HEK293 (cell line): Measurements from ENCODE around the gene PLA2G4E.
A peak's percentile ranks its signal among the peaks of the same experiment; 100 is the strongest.

Source experiments
- CTCF ChIA-PET: fragments of 350-600 bp; formaldehyde crosslinking; extraction: SDS; loops from one replicate; lab custom pipeline; 2021; ENCODE audit warnings: antibody characterized with exemption; lab: Yijun Ruan, JAX
- POLR2A ChIA-PET: fragments of 300-600 bp; formaldehyde crosslinking; extraction: SDS; loops from one replicate; lab custom pipeline; 2020; ENCODE audit warnings: antibody characterized with exemption, inconsistent platforms; lab: Yijun Ruan, JAX
- H3K27ac ChIP-seq: fragments of 200-500 bp; sonication (Bioruptor generic); 2 replicates; pipeline ENCODE4 v1.5.1; 2014; ENCODE audit warnings: low read depth, low read length, control low read depth, inconsistent platforms; ENCODE audit errors: extremely low read depth
- H3K36me3 ChIP-seq, 2 experiments: fragments of 200-500 bp in 1 of 2; sonication (Bioruptor generic) in 1 of 2; 1 replicate in 1 of 2; 2 replicates in 1 of 2; pipeline ENCODE4 v1.5.1; 2014 to 2017; ENCODE audit warnings: inconsistent platforms in 2 of 2, low read length in 2 of 2; ENCODE audit not compliant: control insufficient read depth in 2 of 2, insufficient read depth in 1 of 2
- H3K4me1 ChIP-seq: fragments of 200-500 bp; sonication (Bioruptor generic); 2 replicates; pipeline ENCODE4 v1.5.1; 2014; ENCODE audit warnings: mild to moderate bottlenecking, low read length, inconsistent platforms; ENCODE audit not compliant: control insufficient read depth, insufficient read depth
- H3K4me3 ChIP-seq: 2 replicates; pipeline ENCODE4 v1.5.1; 2011; ENCODE audit warnings: low read depth, mild to moderate bottlenecking, control low read depth, low read length, moderate library complexity
- H3K9me3 ChIP-seq: fragments of 200-500 bp; sonication (Bioruptor generic); 2 replicates; pipeline ENCODE4 v1.5.1; 2014; ENCODE audit warnings: low read depth, low read length, inconsistent platforms; ENCODE audit not compliant: control insufficient read depth, insufficient read depth
- AEBP2 ChIP-seq: fragments of 450-650 bp; formaldehyde crosslinking; IDR thresholded peaks from 2 replicates; pipeline ENCODE4 v1.5.1; 2016; ENCODE audit warnings: missing biosample characterization, missing genetic modification characterization, borderline replicate concordance
- GLIS1 ChIP-seq: fragments of 450-650 bp; formaldehyde crosslinking; IDR thresholded peaks from 2 replicates; pipeline ENCODE4 v1.5.1; 2016; ENCODE audit warnings: missing biosample characterization, missing genetic modification characterization
- IKZF3 ChIP-seq: fragments of 450-650 bp; IDR thresholded peaks from 2 replicates; pipeline ENCODE4 v1.5.0; 2018; ENCODE audit warnings: missing biosample characterization, mild to moderate bottlenecking, missing genetic modification characterization, moderate library complexity
- INSM2 ChIP-seq: fragments of 450-650 bp; formaldehyde crosslinking; IDR thresholded peaks from 2 replicates; pipeline ENCODE4 v1.5.1; 2016; ENCODE audit warnings: missing biosample characterization, missing genetic modification characterization
- KLF10 ChIP-seq: fragments of 450-650 bp; IDR thresholded peaks from 2 replicates; pipeline ENCODE4 v1.5.1; 2018; ENCODE audit warnings: missing biosample characterization, mild to moderate bottlenecking, missing genetic modification characterization
- SP2 ChIP-seq: fragments of 450-650 bp; formaldehyde crosslinking; IDR thresholded peaks from 2 replicates; pipeline ENCODE4 v1.5.1; 2016; ENCODE audit warnings: missing biosample characterization, missing genetic modification characterization
- ZBTB21 ChIP-seq: fragments of 450-650 bp; formaldehyde crosslinking; IDR thresholded peaks from 2 replicates; pipeline ENCODE4 v1.5.1; 2017; ENCODE audit warnings: missing biosample characterization, missing genetic modification characterization
- ZEB2 ChIP-seq: fragments of 450-650 bp; formaldehyde crosslinking; IDR thresholded peaks from 2 replicates; pipeline ENCODE4 v1.5.1; 2016; ENCODE audit warnings: missing biosample characterization, missing genetic modification characterization
- ZNF138 ChIP-seq: fragments of 450-650 bp; formaldehyde crosslinking; IDR thresholded peaks from 2 replicates; pipeline ENCODE4 v1.5.1; 2016; ENCODE audit warnings: missing biosample characterization, missing genetic modification characterization, borderline replicate concordance
- ZNF214 ChIP-seq: fragments of 450-650 bp; formaldehyde crosslinking; IDR thresholded peaks from 2 replicates; pipeline ENCODE4 v1.5.1; 2017; ENCODE audit warnings: missing biosample characterization, mild to moderate bottlenecking, missing genetic modification characterization, borderline replicate concordance
- ZNF221 ChIP-seq: fragments of 450-650 bp; formaldehyde crosslinking; IDR thresholded peaks from 2 replicates; pipeline ENCODE4 v1.5.1; 2017; ENCODE audit warnings: missing biosample characterization, missing genetic modification characterization, borderline replicate concordance
- ZNF24 ChIP-seq: fragments of 450-650 bp; formaldehyde crosslinking; IDR thresholded peaks from 2 replicates; pipeline ENCODE4 v1.5.1; 2016; ENCODE audit warnings: missing biosample characterization, missing genetic modification characterization
- ZNF510 ChIP-seq: fragments of 450-650 bp; formaldehyde crosslinking; IDR thresholded peaks from 2 replicates; pipeline ENCODE4 v1.5.1; 2018; ENCODE audit warnings: mild to moderate bottlenecking, missing genetic modification characterization, missing biosample characterization; ENCODE audit not compliant: insufficient replicate concordance
- ZNF596 ChIP-seq: fragments of 450-650 bp; IDR thresholded peaks from 2 replicates; pipeline ENCODE4 v1.5.0; 2018; ENCODE audit warnings: missing biosample characterization, mild to moderate bottlenecking, missing genetic modification characterization, moderate library complexity
- ZNF654 ChIP-seq: fragments of 450-650 bp; formaldehyde crosslinking; IDR thresholded peaks from 2 replicates; pipeline ENCODE4 v1.5.1; 2016; ENCODE audit warnings: low read depth, missing biosample characterization, missing genetic modification characterization
- ZNF791 ChIP-seq: fragments of 450-650 bp; formaldehyde crosslinking; IDR thresholded peaks from 2 replicates; pipeline ENCODE4 v1.5.1; 2016; ENCODE audit warnings: missing biosample characterization, missing genetic modification characterization
- TF ChIP-seq, protein P1 (sequence below): fragments of 450-650 bp; formaldehyde crosslinking; IDR thresholded peaks from 2 replicates; pipeline ENCODE4 v1.5.1; 2016; ENCODE audit warnings: missing biosample characterization, missing genetic modification characterization
- TF ChIP-seq, protein P2 (sequence below): fragments of 450-650 bp; formaldehyde crosslinking; IDR thresholded peaks from 2 replicates; pipeline ENCODE4 v1.5.1; 2016; ENCODE audit warnings: missing biosample characterization, missing genetic modification characterization

Gene PLA2G4E

GRCh38 chr15:41961001-41961518 lies 59.8 kb downstream of the PLA2G4E start (continued):
- TF ChIP-seq, protein P1, sequence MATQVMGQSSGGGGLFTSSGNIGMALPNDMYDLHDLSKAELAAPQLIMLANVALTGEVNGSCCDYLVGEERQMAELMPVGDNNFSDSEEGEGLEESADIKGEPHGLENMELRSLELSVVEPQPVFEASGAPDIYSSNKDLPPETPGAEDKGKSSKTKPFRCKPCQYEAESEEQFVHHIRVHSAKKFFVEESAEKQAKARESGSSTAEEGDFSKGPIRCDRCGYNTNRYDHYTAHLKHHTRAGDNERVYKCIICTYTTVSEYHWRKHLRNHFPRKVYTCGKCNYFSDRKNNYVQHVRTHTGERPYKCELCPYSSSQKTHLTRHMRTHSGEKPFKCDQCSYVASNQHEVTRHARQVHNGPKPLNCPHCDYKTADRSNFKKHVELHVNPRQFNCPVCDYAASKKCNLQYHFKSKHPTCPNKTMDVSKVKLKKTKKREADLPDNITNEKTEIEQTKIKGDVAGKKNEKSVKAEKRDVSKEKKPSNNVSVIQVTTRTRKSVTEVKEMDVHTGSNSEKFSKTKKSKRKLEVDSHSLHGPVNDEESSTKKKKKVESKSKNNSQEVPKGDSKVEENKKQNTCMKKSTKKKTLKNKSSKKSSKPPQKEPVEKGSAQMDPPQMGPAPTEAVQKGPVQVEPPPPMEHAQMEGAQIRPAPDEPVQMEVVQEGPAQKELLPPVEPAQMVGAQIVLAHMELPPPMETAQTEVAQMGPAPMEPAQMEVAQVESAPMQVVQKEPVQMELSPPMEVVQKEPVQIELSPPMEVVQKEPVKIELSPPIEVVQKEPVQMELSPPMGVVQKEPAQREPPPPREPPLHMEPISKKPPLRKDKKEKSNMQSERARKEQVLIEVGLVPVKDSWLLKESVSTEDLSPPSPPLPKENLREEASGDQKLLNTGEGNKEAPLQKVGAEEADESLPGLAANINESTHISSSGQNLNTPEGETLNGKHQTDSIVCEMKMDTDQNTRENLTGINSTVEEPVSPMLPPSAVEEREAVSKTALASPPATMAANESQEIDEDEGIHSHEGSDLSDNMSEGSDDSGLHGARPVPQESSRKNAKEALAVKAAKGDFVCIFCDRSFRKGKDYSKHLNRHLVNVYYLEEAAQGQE, result no peak
- TF ChIP-seq ZNF24 (tag by site-specific recombination) (0 out of 2 replicates have a peak, but pooled peaks have one; percentile 37), INSM2 (tag by site-specific recombination) (peak; percentile 55; the same call in 1 of the 2 replicates), ZBTB21 (tag by site-specific recombination) (peak; percentile 62), IKZF3 (tag by site-specific recombination) (0 out of 2 replicates have a peak, but pooled peaks have one; percentile 13)
- TF ChIP-seq, all 188 proteins: peak for 16

GRCh38 chr15:41958002-41958420 lies 62.8 kb downstream of the PLA2G4E start:
- H3K27ac ChIP-seq, result no peak overlapping the region

More at GRCh38 chr15:41958002-41958420, 62.8 kb downstream of the PLA2G4E start:
- Histone ChIP-seq H3K4me1 (peaks cover 10% of the 10 kb centered on the region), H3K36me3 (peaks cover 0 to 1% of the 10 kb centered on the region in 2 experiments; a peak in 1 of 3 replicates), H3K4me3 (no peak overlapping the region), H3K9me3 (no peaks in the 10 kb centered on the region)
- ChIA-PET POLR2A (interaction anchor here (2.0 kb wide), 1 partner anchor 14 kb away, joined by 4 read pairs; the partner anchor contains the start of gene EHD4), CTCF (interaction anchor here (0.7 to 1.0 kb wide), 3 partner anchors 9 to 12 kb away, joined by 3 to 4 read pairs (median 4); no protein-coding TSS in a partner anchor)
- TF ChIP-seq AEBP2 (tag by site-specific recombination) (no peak), ZNF791 (tag by site-specific recombination) (no peak), ZNF596 (no peak), ZNF138 (no peak), KLF10 (tag by site-specific recombination) (no peak), SP2 (no peak), ZNF221 (tag by site-specific recombination) (no peak), ZNF654 (tag by site-specific recombination) (no peak), ZEB2 (no peak), ZNF214 (tag by site-specific recombination) (no peak), ZNF510 (tag by site-specific recombination) (no peak), GLIS1 (tag by site-specific recombination) (no peak)
- TF ChIP-seq, protein P2, sequence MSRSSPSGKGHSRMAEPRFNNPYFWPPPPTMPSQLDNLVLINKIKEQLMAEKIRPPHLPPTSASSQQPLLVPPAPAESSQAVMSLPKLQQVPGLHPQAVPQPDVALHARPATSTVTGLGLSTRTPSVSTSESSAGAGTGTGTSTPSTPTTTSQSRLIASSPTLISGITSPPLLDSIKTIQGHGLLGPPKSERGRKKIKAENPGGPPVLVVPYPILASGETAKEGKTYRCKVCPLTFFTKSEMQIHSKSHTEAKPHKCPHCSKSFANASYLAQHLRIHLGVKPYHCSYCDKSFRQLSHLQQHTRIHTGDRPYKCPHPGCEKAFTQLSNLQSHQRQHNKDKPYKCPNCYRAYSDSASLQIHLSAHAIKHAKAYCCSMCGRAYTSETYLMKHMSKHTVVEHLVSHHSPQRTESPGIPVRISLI, result no peak
